Left renal cortex interstitium (tissue), 4 donors: Measurements from ENCODE around the gene BSPRY. TPM values are rescaled to one million over a fixed set of nuclear protein-coding genes. Genes with fewer than 3 reads are reported as not detected.

Source experiments
- DNase-seq, 4 donors: peaks; one replicate each; pipeline ENCODE4 v3.0.0-alpha.2; 2013; ENCODE audit warnings: low read depth in 4 of 4, low spot score in 2 of 4, missing footprints in 1 of 4
- polyA plus RNA-seq, 4 donors: library from polyadenylated mRNA; unstranded; fragments of 120-200 nt; gene quantifications; one replicate each; pipeline ENCODE4 v1.2.1, GENCODE V29; 2013; ENCODE audit not compliant: insufficient read length in 4 of 4

BSPRY gene
- polyA plus RNA-seq: 10 to 100 TPM in 1 of 4 donors, 1 to 10 TPM in 3; 8.9 to 11.1 (median 9.3) TPM

GRCh38 chr9:113349445-113350094 lies at the start of gene BSPRY:
TSS of gene BSPRY (plus strand) at chr9:113349541. CDS start at chr9:113349580, 39 bp downstream.
- DNase-seq: no peak

GRCh38 chr9:113299800-113300292 lies 49.5 kb upstream of the BSPRY start:
- no peak for DNase-seq

GRCh38 chr9:113301548-113301947 lies 47.8 kb upstream of the BSPRY start:
- no peak for DNase-seq

GRCh38 chr9:113302792-113303418 lies 46.4 kb upstream of the BSPRY start, which contains the start of gene RNF183:
TSS of gene RNF183 (minus strand) at chr9:113303376. CDS start at chr9:113298184, 5,192 bp downstream.
- no peak for DNase-seq

- no peak for DNase-seq
Observed at GRCh38 chr9:113306566-113306965, 42.8 kb upstream of the BSPRY start.

GRCh38 chr9:113307396-113307975 lies 41.9 kb upstream of the BSPRY start:
- DNase-seq: no peak

- no peak for DNase-seq
Observed at GRCh38 chr9:113309204-113309813, 40.0 kb upstream of the BSPRY start.

GRCh38 chr9:113310538-113310937 lies 38.8 kb upstream of the BSPRY start:
- no peak for DNase-seq

- DNase-seq: no peak
Observed at GRCh38 chr9:113311961-113312360, 37.4 kb upstream of the BSPRY start.

- DNase-seq: no peak
Observed at GRCh38 chr9:113313261-113313660, 36.1 kb upstream of the BSPRY start.

- no peak for DNase-seq
Observed at GRCh38 chr9:113315231-113315630, 34.1 kb upstream of the BSPRY start.

GRCh38 chr9:113316030-113316429 lies 33.3 kb upstream of the BSPRY start:
- DNase-seq: no peak

- DNase-seq: no peak
Observed at GRCh38 chr9:113317777-113318176, 31.6 kb upstream of the BSPRY start.

- DNase-seq: no peak
Observed at GRCh38 chr9:113319054-113319453, 30.3 kb upstream of the BSPRY start.

- DNase-seq: no peak
Observed at GRCh38 chr9:113320051-113320450, 29.3 kb upstream of the BSPRY start.

- no peak for DNase-seq
Observed at GRCh38 chr9:113322671-113323070, 26.7 kb upstream of the BSPRY start.

- DNase-seq: no peak
Observed at GRCh38 chr9:113326230-113326629, 23.1 kb upstream of the BSPRY start.

- DNase-seq: no peak
Observed at GRCh38 chr9:113328045-113328782, 21.1 kb upstream of the BSPRY start.

- no peak for DNase-seq
Observed at GRCh38 chr9:113331780-113332179, 17.6 kb upstream of the BSPRY start.

- no peak for DNase-seq
Observed at GRCh38 chr9:113337714-113338113, 11.6 kb upstream of the BSPRY start.
